Adrenal gland (tissue), 5 donors: ENCODE results near the gene LHFPL2.

Source experiments
- POLR2A ChIP-seq, 2 donors: fragments of 450-650 bp; IDR thresholded peaks; one replicate each; pipeline ENCODE4 v1.6.1; 2017; ENCODE audit warnings: antibody characterized with exemption in 2 of 2, mild to moderate bottlenecking in 2 of 2, moderate library complexity in 1 of 2
- TF ChIP-seq, protein P1 (sequence below), 6 experiments: fragments of 450-650 bp in 4 of 6; fragments of 200-600 bp in 2 of 6; sonication (generic) in 1 of 6; IDR thresholded peaks; 1 replicate in 5 of 6; 2 replicates in 1 of 6; pipeline versions ENCODE4 v1.5.1 to v1.8.0; 2016 to 2021; ENCODE audit warnings: antibody characterized with exemption in 6 of 6, mild to moderate bottlenecking in 2 of 6, moderate library complexity in 1 of 6
- donor health status: DM: no; HTN: no; CAD: no.

DNA sequence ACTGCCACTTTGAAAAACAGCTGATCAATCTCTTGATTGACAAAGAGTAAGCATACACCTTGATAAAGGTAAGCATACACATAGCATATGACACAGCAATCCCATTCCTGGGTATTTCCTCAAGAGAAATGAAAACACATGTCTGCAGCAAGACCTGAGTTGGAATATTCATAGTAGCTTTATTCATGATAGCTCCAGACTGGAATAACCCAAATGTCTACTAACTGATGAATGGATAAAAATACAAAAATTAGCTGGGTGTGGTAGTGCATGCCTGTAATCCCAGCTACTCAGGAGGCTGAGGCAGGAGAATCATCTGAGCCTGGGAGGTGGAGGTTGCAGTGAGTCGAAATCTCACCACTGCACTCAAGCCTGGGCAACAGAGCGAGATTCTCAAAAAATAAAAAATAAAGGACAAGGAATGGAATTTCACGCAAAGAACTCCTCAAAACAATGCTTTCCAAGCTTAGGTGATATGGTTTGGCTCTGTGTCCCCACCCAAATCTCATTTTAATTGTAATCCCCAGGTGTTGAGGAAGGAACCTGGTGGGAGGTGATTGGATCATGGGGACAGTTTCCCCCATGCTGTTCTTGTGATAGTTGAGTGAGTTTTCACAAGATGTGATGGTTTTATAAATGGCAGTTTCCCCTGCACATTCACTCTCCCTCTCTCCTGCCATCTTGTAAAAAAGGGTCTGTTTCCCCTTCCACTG, 41.1 kb upstream of the LHFPL2 start:
- TF ChIP-seq, protein P1, sequence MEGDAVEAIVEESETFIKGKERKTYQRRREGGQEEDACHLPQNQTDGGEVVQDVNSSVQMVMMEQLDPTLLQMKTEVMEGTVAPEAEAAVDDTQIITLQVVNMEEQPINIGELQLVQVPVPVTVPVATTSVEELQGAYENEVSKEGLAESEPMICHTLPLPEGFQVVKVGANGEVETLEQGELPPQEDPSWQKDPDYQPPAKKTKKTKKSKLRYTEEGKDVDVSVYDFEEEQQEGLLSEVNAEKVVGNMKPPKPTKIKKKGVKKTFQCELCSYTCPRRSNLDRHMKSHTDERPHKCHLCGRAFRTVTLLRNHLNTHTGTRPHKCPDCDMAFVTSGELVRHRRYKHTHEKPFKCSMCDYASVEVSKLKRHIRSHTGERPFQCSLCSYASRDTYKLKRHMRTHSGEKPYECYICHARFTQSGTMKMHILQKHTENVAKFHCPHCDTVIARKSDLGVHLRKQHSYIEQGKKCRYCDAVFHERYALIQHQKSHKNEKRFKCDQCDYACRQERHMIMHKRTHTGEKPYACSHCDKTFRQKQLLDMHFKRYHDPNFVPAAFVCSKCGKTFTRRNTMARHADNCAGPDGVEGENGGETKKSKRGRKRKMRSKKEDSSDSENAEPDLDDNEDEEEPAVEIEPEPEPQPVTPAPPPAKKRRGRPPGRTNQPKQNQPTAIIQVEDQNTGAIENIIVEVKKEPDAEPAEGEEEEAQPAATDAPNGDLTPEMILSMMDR (IDR thresholded peaks at IDR 0.05), result no peak
- no peak for TF ChIP-seq POLR2A (IDR thresholded peaks at IDR 0.05)
